Neural cell (in vitro differentiated cells): ENCODE data around the gene CCDC175. TPM values are rescaled to one million over a fixed set of nuclear protein-coding genes. Genes with fewer than 3 reads are reported as not detected.

Experiments used
- H2AFZ ChIP-seq: fragments of 200-600, 300-800 bp; sonication (generic), shearing (Covaris generic); 2 replicates; pipeline ENCODE4 v1.6.0; 2014; ENCODE audit warnings: low read depth, mild to moderate bottlenecking, antibody characterized with exemption, low read length, moderate library complexity
- H3F3A ChIP-seq: fragments of 200-600 bp; shearing (Covaris generic); 2 replicates; pipeline ENCODE4 v1.6.1; 2016; ENCODE audit warnings: mild to moderate bottlenecking, moderate library complexity, mixed read lengths, antibody characterized with exemption, low read length; ENCODE audit not compliant: insufficient read depth, poor library complexity, severe bottlenecking
- H3K27ac ChIP-seq: fragments of 200-600, 300-800 bp; sonication (generic), shearing (Covaris generic); 2 replicates; pipeline ENCODE4 v1.5.1; 2014; ENCODE audit warnings: mild to moderate bottlenecking, low read length, moderate library complexity
- H3K27me3 ChIP-seq: fragments of 300-800, 200-600 bp; sonication (generic), shearing (Covaris generic); 2 replicates; pipeline ENCODE4 v1.6.0; 2014; ENCODE audit warnings: mild to moderate bottlenecking, low read depth, low read length, moderate library complexity; ENCODE audit not compliant: insufficient read depth
- H3K36me3 ChIP-seq: fragments of 300-800, 200-600 bp; sonication (generic), shearing (Covaris generic); 2 replicates; pipeline ENCODE4 v1.5.1; 2014; ENCODE audit warnings: mild to moderate bottlenecking, antibody characterized with exemption, low read length, moderate library complexity; ENCODE audit not compliant: insufficient read depth
- H3K4me2 ChIP-seq: fragments of 300-800, 200-600 bp; sonication (generic), shearing (Covaris generic); 2 replicates; pipeline ENCODE4 v1.6.0; 2014; ENCODE audit warnings: mild to moderate bottlenecking, low read length
- H3K4me3 ChIP-seq: fragments of 300-800, 200-600 bp; sonication (generic), shearing (Covaris generic); 2 replicates; pipeline ENCODE4 v1.5.1; 2014; ENCODE audit warnings: mild to moderate bottlenecking, low read length, moderate library complexity
- H3K79me2 ChIP-seq: fragments of 200-600 bp; shearing (Covaris generic); replicated peaks from 2 replicates; pipeline ENCODE4 v1.6.0; 2014; ENCODE audit warnings: mild to moderate bottlenecking, low read length, moderate library complexity; ENCODE audit not compliant: insufficient read depth
- H3K9ac ChIP-seq: fragments of 300-800, 200-600 bp; sonication (generic), shearing (Covaris generic); 2 replicates; pipeline ENCODE4 v1.6.1; 2016; ENCODE audit warnings: mild to moderate bottlenecking, low read length, mixed read lengths
- H3K9me2 ChIP-seq: fragments of 200-600 bp; shearing (Covaris generic); 2 replicates; pipeline ENCODE4 v1.6.1; 2016; ENCODE audit warnings: mild to moderate bottlenecking, low read length, mixed read lengths; ENCODE audit not compliant: insufficient read depth
- H3K9me3 ChIP-seq: fragments of 200-600, 300-800 bp; sonication (generic), shearing (Covaris generic); 2 replicates; pipeline ENCODE4 v1.6.1; 2016; ENCODE audit warnings: mild to moderate bottlenecking, mixed run types, low read length, moderate library complexity, mixed read lengths
- H4K20me1 ChIP-seq: fragments of 200-600 bp; shearing (Covaris generic); 2 replicates; pipeline ENCODE4 v1.6.1; 2016; ENCODE audit warnings: mild to moderate bottlenecking, mixed run types; ENCODE audit not compliant: insufficient read depth
- CTCF ChIP-seq: fragments of 450-650 bp; IDR thresholded peaks from 2 replicates; pipeline ENCODE4 v1.5.1; 2014; ENCODE audit warnings: antibody characterized with exemption, mild to moderate bottlenecking, moderate library complexity; ENCODE audit not compliant: poor library complexity, severe bottlenecking
- EP300 ChIP-seq: fragments of 450-650 bp; conservative IDR thresholded peaks from 2 replicates; pipeline ENCODE4 v1.6.1; 2014; ENCODE audit warnings: antibody characterized with exemption, mild to moderate bottlenecking, moderate library complexity; ENCODE audit not compliant: poor library complexity, severe bottlenecking
- EZH2 ChIP-seq: fragments of 200-600, 300-800 bp; shearing (Covaris generic), sonication (generic); IDR thresholded peaks from 2 replicates; pipeline ENCODE4 v1.6.1; 2014; ENCODE audit warnings: antibody characterized with exemption, low read length, borderline replicate concordance, mild to moderate bottlenecking; ENCODE audit not compliant: insufficient read depth, poor library complexity, severe bottlenecking
- MXI1 ChIP-seq: fragments of 450-650 bp; conservative IDR thresholded peaks from 2 replicates; pipeline ENCODE4 v1.6.1; 2014; ENCODE audit warnings: antibody characterized with exemption, mild to moderate bottlenecking; ENCODE audit not compliant: poor library complexity, severe bottlenecking
- POLR2AphosphoS5 ChIP-seq: IDR thresholded peaks from 2 replicates; pipeline ENCODE4 v1.6.1; 2012
- RAD21 ChIP-seq: fragments of 450-650 bp; conservative IDR thresholded peaks from 2 replicates; pipeline ENCODE4 v1.6.1; 2014; ENCODE audit warnings: antibody characterized with exemption, mild to moderate bottlenecking, moderate library complexity
- REST ChIP-seq: IDR thresholded peaks from 2 replicates; pipeline ENCODE4 v1.6.1; 2012; ENCODE audit warnings: borderline replicate concordance
- SMC3 ChIP-seq: fragments of 450-650 bp; conservative IDR thresholded peaks from 2 replicates; pipeline ENCODE4 v1.6.1; 2014; ENCODE audit warnings: antibody characterized with exemption, mild to moderate bottlenecking, moderate library complexity; ENCODE audit not compliant: poor library complexity
- TAF1 ChIP-seq: IDR thresholded peaks from 2 replicates; pipeline ENCODE4 v1.6.1; 2012; ENCODE audit warnings: low read depth
- polyA plus RNA-seq: library from polyadenylated mRNA; depleted of rRNA; stranded (reverse); fragments of >200 nt; gene quantifications from 2 replicates; pipeline ENCODE4 v1.2.3, GENCODE V29; 2014

Gene CCDC175
- polyA plus RNA-seq, 1 donor from 2014 or later: 0.11 TPM

GRCh38 chr14:59461891-59462290 is 114.7 kb downstream of the CCDC175 start:
- Histone ChIP-seq H3K27ac (no peak overlapping the region), H3K4me3 (no peak overlapping the region), H3K9me3 (no peaks in the 10 kb centered on the region), H3K36me3 (no peaks in the 10 kb centered on the region), H3K4me2 (no peak overlapping the region), H3K9ac (no peak overlapping the region), H3K9me2 (no peaks in the 10 kb centered on the region), H2AFZ (no peak overlapping the region), H3K27me3 (no peaks in the 10 kb centered on the region), H3K79me2 (no peaks in the 10 kb centered on the region), H3F3A (no peaks in the 10 kb centered on the region), H4K20me1 (no peaks in the 10 kb centered on the region)
- no peak for TF ChIP-seq CTCF
- TF ChIP-seq RAD21: no peak
- TF ChIP-seq EZH2: no peak
- TF ChIP-seq REST: no peak
- TF ChIP-seq EP300: no peak
- no peak for TF ChIP-seq POLR2AphosphoS5

- Histone ChIP-seq H4K20me1 (no peaks in the 10 kb centered on the region), H3K4me3 (no peak overlapping the region), H3K36me3 (no peaks in the 10 kb centered on the region), H3K27ac (no peak overlapping the region), H3K9me2 (no peaks in the 10 kb centered on the region), H3K27me3 (no peaks in the 10 kb centered on the region), H3F3A (no peaks in the 10 kb centered on the region), H3K79me2 (no peaks in the 10 kb centered on the region), H3K9me3 (no peaks in the 10 kb centered on the region), H2AFZ (no peak overlapping the region), H3K4me2 (no peak overlapping the region), H3K9ac (no peak overlapping the region)
- TF ChIP-seq CTCF: no peak
- no peak for TF ChIP-seq TAF1
- no peak for TF ChIP-seq RAD21
- no peak for TF ChIP-seq EP300
- no peak for TF ChIP-seq EZH2
- TF ChIP-seq SMC3: no peak
- no peak for TF ChIP-seq MXI1
Measured at GRCh38 chr14:59460378-59460777, 116.2 kb downstream of the CCDC175 start.
